ENCODE results near the gene NAV2.

GRCh38 chr11:19996571-19996970 is 283.9 kb downstream of the NAV2 start:
- no peak for TF ChIP-seq CTCF (IDR thresholded peaks at IDR 0.05; ENCODE audit: poor library complexity, severe bottlenecking)
- no peak for TF ChIP-seq SMC3 (conservative IDR thresholded peaks at IDR 0.05; ENCODE audit: poor library complexity)
- TF ChIP-seq RAD21 (conservative IDR thresholded peaks at IDR 0.05): no peak
- TF ChIP-seq POLR2AphosphoS5 (IDR thresholded peaks at IDR 0.05): no peak

Measured in neural cell (in vitro differentiated cells).